IPS-NIHi7 (cell line): ENCODE data around the gene FSTL5.

Experiments
- DNase-seq: peaks from one replicate; pipeline ENCODE4 v3.0.0; 2012; ENCODE audit warnings: mixed read lengths; ENCODE audit errors: extremely low spot score

The FSTL5 gene

DNA sequence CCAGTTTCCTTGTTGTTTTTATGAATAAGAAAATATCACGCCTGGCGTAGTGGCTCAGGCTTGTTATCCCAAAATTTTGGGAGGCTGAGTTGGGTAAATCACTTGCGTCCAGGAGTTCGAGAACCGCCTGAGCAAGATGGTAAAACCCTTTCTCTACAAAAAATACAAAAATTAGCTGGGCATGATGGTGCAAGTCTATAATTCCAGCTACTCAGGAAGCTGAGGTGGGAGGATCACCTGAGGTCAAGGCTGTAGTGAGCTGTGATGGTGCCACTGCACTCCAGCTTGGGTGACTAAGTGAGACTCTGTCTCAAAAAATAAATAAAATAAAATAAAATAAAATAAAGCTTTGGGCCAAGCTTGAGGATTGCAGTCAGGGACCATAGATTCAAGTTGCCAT is 827.2 kb downstream of the FSTL5 start:
- DNase-seq = no peak

DNA sequence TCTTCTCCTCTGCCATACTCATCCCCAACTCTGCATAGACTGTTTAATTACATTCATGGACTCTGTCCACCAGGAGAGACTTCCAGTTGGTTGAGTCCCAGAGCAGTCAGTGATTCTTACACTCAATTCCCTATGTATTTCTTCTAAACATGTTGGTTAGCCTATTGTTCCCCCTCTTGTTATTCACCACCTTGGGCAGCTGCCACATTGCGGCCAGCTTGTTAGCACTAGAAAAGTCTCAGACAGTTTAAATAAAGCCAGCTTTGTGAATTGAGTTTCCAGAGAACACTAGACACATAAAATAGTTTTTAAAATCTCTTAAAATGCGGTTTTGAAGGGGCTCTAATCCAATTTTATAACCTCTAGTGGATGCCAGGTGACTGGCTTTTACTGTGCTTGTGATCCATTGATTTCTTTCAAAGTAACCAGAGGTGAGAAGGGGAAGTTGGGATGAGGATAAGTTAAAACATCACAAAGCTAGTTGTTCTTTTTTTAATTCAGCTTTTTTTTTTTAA is 827.7 kb downstream of the FSTL5 start:
- DNase-seq = no peak
